GM19372 (cell line): ENCODE results near the gene CST11.

Experiments used
- ATAC-seq: cut with Tn5 transposase; IDR thresholded peaks from one replicate; pipeline ENCODE4 v1.9.1; 2021; ENCODE audit warnings: mild to moderate bottlenecking, low read depth, moderate library complexity; ENCODE audit not compliant: unreplicated experiment

Gene CST11

GRCh38 chr20:23455639-23456038 lies 3.0 kb upstream of the CST11 start:
- ATAC-seq: no peak

DNA sequence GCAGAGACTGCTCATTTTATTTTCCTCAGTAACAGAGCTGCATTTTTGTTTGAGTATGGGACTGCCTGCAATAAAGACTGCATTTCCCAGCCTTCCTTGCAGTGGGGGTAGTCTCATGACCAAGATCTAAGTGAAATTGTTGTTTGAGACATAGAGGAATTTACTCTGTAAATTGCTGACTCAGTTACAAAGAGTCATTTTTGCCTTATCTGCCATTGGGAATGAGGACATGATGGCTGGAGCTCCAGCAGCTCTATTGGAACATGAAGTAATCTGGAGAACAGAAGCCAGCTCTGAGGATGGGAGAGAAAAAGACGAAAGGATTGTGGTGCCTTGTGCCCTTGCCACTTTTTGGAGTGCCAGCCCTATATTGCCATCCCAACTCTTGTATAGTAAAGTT lies 2.1 kb upstream of the CST11 start:
- ATAC-seq: no peak

- ATAC-seq: no peak
Measured at GRCh38 chr20:23453549-23454543, 1.2 kb upstream of the CST11 start.

DNA sequence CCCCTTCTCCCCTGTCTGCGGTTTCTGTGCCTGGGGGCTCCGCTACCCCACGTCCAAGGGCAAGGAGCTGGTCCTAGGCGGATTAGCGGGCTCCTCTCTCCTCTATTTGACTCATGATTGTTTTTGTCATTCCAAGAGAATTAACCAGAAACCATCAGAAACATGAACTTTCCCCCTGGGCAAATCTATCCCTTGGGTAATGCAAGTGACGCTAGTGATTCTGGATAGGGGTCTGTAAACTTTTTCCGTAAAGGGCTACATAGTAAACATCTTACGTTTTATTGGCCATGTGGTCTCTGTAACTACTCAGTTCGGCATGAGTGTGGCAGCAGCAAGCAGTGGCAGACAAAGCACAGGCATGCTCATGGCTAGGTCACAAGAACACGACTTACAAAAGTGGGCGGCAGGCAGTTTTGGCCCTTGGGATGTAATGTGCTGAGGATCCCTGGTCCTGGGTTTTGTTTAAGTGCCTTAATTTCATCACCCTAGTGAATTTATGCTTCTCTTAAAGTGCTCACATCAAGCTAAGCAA lies 654 bp downstream of the CST11 start:
- ATAC-seq: no peak

DNA sequence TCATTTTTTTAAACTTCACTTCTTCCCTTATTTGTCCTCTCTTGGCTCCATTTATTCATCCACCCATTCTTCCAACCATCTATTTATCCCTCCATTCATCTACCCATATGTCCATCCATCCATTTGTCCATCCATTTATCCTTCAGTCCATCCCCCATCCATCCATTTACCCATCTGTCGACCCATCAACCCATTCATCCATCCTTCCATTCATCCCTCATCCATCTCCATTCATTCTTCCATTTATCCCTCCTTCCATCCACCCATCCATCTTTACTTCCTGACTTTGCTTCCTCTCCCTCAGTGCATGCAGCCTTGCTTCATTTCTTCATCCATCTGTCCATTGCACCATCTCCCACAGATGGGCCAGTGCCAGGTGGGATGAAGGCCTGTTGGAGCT lies 1.8 kb downstream of the CST11 start:
- no peak for ATAC-seq

DNA sequence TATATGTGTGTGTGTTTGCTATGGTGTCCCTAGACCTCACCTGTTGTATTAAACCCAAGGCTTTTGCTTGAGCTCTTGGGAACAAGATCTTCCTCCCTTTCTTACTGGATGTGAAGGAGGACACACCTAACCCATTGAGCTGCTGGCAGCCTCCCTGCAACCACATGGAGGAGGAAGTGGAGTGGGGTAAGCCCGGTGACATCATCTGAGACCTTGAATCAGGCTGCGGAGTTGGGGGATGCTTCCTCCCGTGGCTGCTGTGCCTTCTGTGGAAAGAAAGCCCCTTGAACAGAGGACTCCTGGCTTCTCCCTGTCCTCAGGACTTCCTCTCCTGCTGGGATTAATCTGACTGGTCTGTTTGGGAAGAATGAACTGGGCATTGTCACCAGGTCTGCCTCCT lies 3.3 kb downstream of the CST11 start:
- ATAC-seq: no peak

GRCh38 chr20:23448167-23448566 lies 4.5 kb downstream of the CST11 start:
- no peak for ATAC-seq

GRCh38 chr20:23446505-23446904 lies 6.2 kb downstream of the CST11 start:
- peak; percentile 64 for ATAC-seq

DNA sequence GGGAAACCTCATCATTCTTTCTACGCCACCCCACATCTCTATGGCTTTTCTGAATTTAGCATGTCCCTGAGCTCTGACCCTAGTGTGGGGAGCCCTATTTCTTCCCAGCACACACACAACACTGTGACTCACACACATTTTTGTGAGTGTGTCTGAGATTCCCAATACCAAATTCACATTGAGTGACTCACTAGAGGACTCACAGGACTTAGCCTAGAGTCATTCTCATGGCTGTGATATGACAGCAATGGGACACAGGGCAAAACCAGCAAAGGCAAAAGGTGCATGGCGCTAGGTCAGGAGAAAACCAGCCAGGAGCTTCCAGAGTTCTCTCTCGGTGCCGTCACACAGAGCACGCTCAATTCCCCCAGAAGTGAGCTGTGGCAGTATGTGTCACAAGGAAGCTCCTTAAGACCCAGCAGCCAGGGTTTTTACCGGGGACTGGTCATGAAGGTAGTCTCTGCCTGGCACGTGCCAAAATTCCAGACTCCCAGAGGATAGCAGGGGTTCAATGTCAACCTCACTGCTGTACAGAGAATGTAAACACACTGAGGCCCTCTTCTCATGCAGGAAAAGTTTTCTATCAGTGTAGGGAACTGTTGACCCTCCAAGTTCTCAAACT lies 7.0 kb downstream of the CST11 start:
- no peak for ATAC-seq

GRCh38 chr20:23444859-23445258 lies 7.8 kb downstream of the CST11 start:
- no peak for ATAC-seq

- no peak for ATAC-seq
Measured at GRCh38 chr20:23442436-23442835, 10.2 kb downstream of the CST11 start.

DNA sequence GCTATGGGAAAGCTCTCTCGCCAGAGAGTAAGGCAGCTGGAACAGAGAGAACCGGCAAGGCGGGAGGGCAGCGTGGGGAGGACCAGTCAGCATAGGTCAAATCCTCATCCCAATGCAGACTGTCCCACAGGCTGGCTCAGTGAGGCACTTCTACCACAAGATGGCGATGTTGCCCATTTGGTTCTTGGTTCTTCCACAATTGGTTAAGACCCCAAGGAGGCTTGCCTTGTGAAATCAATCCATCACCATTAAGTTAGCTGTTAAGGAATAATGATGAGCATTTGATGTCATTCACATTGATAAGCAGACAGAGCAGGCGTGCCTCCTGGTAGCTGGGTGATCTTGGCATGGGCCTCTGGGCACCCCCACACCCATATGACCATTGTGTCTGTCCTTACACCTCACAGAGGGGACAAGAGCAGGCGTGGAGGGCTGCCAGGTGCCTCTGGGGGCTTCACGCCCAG lies 10.8 kb downstream of the CST11 start:
- peak; percentile 73 for ATAC-seq

DNA sequence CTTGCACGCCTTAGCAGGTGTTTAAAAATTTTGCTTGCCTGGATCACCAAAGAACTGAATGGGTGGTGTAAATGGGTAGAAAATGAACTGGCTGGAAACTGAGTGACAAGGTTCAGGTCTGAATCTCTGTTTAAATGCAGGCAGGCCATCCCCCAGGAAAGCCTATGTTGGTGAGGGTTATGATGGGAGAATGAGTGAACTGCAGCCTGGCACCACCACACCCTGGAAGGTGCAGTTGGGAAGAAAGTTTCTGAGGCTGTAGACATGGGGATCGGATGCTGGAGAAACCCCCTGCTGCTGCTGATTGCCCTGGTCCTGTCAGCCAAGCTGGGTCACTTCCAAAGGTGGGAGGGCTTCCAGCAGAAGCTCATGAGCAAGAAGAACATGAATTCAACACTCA lies 12.7 kb downstream of the CST11 start:
- ATAC-seq: no peak

- no peak for ATAC-seq
Measured at GRCh38 chr20:23438661-23439060, 14.0 kb downstream of the CST11 start.

DNA sequence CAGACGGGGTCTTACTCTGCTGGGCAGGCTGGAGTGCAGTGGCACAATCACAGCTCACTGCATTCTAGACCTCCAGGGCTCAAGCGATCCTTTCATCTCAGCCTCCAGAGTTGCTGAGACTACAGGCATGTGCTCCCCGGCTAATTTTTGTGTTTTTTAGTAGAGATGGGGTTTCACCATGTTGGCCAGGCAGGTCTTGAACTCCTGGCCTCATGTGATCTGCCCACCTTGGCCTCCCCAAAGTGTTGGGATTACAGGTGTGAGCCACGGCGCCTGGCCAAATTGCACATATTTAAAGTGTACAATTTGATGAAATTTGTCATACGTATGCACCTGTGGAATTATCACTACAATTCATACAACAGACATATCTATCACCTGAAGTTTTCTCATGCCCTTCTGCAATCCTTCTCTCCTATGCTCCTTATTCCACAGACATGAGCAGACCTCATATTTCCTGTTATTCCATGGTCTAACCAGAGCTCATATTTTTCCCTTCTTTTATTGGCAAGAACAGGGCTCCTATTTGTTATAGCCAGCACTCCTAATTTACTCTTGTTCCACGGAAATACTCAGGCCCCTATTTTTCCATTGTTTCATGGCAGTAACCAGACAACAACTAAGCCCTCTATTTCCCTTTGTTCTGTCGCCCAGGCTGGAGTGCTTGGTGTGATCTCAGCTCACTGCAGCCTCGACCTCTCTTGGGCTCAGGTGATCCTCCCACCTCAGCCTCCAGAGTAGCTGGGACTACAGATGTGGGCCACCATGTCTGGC lies 15.4 kb downstream of the CST11 start:
- ATAC-seq: no peak

DNA sequence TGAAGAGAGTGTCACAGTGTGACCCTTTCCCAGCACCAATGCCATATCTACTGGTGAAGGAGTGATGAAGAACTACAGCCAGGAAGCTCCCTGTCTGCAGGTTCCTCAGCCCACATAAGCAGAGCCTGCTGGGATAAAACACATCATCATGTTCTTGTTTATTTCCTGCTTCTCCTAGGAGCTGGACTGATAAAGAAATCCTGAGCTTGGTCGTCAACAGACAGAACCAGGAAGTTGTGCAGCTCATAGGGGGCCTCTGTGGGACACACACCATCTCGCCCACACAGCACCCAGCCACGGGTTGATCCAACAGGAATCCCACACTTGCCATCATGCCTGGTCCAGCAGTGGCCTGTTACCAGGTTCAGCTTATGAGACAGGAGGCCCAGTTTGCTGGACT lies 16.0 kb downstream of the CST11 start:
- ATAC-seq: no peak

- no peak for ATAC-seq
Measured at GRCh38 chr20:23435626-23436539, 16.8 kb downstream of the CST11 start.

- ATAC-seq: no peak
Measured at GRCh38 chr20:23434521-23435313, 18.0 kb downstream of the CST11 start.

DNA sequence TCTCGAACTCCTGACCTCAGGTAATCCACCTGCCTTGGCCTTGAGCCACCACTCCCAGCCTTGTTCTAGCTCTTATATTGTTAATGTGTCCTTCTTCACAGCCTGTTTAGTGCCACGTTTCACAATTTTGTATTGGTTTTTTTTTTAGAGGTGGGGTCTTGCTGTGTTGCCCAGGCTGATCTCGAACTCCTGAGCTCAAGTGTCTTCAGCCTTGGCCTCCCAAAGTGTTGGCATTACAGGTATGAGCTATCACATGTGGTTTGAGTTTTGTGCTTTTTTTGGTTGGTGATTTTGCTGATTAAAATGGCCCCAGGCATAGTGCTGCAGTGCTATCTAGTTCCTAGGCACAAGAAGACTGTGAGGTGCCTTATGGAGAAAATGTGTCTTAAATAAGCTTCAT lies 19.0 kb downstream of the CST11 start:
- ATAC-seq: no peak
